ENCODE data around the gene ZC3H4.
"Not testable (repeated sequence)": the region's sequence is repeated elsewhere in the genome, so short reads cannot be mapped to it uniquely, and the experiment has no call there.

The ZC3H4 gene

DNA sequence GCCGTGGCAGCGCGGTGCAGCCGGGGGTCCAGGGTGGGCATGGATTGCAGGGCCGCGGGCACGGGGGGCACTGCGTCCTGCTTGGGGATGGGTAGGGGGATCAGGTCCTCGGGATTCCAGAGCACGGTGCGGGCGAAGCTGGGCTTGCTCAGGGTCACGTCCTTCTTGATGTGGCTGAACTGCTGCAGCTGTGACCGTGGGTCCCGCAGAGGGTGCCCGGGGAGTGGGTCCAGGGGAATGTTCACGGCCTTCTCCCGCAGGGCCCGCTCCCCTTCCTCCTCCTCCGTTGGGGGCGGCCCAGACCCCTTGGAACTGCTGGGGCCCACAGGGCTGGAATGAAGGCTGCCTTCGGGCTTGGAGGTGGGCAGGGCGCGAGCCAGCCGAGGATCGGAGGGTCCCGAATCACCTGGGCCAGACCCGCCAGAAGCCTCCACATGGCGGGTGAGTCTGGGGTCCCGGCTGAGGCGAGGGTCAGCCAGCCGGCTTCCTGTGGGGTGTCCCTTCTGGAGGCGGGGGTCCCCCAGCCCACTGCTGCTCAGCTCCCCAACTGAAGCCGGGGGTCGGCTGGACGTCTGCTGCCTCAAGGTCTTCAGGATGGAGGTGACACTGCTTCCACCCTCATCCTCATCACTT is 46.2 kb downstream of the ZC3H4 start:
- peaks cover 3% of the 10 kb centered on the region for H3K36me3 Mint-ChIP-seq

GRCh38 chr19:47066376-47067214 is 47.0 kb downstream of the ZC3H4 start:
- no peaks in the 10 kb centered on the region for H3K4me1 Mint-ChIP-seq
- H3K4me3 Mint-ChIP-seq, result no peak overlapping the region
- H3K27ac Mint-ChIP-seq, result no peak overlapping the region
- H3K9me3 Mint-ChIP-seq, result no peaks in the 10 kb centered on the region
- H3K36me3 Mint-ChIP-seq, result peaks cover 3% of the 10 kb centered on the region
- H3K27me3 Mint-ChIP-seq, result no peaks in the 10 kb centered on the region

More for the DNA sequence above, 46.2 kb downstream of the ZC3H4 start:
- H3K4me1 Mint-ChIP-seq, result no peaks in the 10 kb centered on the region
- H3K4me3 Mint-ChIP-seq, result no peak overlapping the region
- H3K27me3 Mint-ChIP-seq, result no peaks in the 10 kb centered on the region
- H3K9me3 Mint-ChIP-seq, result no peaks in the 10 kb centered on the region
- H3K27ac Mint-ChIP-seq, result no peak overlapping the region

DNA sequence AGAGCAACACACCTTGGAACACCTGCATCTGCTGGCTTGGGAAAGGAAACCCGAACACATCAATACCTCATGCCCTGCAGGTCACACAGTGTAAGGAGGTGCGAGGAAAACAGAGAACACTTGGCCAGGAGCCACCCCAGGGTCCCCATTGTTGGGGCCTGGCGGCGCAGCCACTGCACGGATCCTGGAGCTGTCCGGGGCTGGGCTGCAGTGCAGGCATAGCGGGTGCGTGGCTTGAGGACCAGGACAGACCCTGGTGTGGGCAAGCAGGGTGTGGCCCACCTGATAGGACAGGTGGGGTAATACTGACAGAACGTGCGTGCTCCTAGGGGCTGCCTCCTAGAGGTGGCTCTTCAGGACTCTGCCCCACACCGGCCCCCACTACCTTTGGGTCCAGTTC is 48.3 kb downstream of the ZC3H4 start:
- no peaks in the 10 kb centered on the region for H3K9me3 Mint-ChIP-seq
- no peaks in the 10 kb centered on the region for H3K4me1 Mint-ChIP-seq

DNA sequence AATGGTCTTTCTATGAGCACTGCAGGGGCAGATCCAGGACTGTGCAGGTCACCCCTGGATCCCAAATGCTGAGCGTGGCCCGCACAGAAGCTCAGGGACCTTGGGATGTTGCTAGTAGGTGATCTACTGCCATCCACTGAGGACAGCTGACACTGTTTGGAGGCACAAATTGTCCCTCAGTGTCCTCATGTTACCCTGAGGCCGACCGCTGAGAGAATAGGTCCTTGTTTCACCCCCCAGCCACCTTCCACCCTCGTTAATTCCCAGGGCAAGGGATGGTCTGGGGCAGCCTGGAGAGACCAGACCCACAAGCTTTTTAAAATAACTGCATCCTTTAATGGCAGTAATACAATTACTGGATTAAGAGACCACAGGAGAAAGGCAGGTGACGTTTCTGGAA is 49.7 kb downstream of the ZC3H4 start:
- Mint-ChIP-seq H3K4me1 (no peaks in the 10 kb centered on the region), H3K4me3 (no peak overlapping the region)

More for the DNA sequence above, 48.3 kb downstream of the ZC3H4 start:
- Mint-ChIP-seq H3K36me3 (peaks cover 2% of the 10 kb centered on the region), H3K4me3 (no peak overlapping the region), H3K27me3 (no peaks in the 10 kb centered on the region), H3K27ac (no peak overlapping the region)

DNA sequence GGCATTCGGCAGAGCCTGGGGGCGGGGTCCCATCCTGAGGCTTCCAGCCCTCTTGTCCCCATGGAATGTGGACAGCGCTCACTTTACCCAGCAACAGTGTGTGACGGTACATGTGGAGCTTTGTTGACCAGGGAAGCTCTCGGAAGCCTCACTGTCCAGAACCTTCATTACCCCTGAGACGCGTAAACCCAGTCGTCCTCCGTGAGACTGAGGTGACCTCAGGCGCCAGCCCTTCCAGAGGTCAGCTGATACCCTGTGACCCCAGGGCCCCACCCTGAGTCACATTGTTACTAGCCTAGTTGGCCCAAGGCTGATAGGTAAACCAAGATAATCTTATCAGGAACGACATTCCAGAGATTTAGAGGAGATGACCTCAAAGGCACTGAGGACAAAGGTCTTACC is 55.0 kb downstream of the ZC3H4 start:
- H3K36me3 Mint-ChIP-seq, result no peaks in the 10 kb centered on the region
- H3K9me3 Mint-ChIP-seq, result no peaks in the 10 kb centered on the region
- H3K27me3 Mint-ChIP-seq, result no peaks in the 10 kb centered on the region
- no peaks in the 10 kb centered on the region for H3K4me1 Mint-ChIP-seq
- H3K27ac Mint-ChIP-seq, result no peak overlapping the region
- no peak overlapping the region for H3K4me3 Mint-ChIP-seq

More for the DNA sequence above, 49.7 kb downstream of the ZC3H4 start:
- no peaks in the 10 kb centered on the region for H3K9me3 Mint-ChIP-seq
- H3K36me3 Mint-ChIP-seq, result peaks cover 2% of the 10 kb centered on the region
- no peaks in the 10 kb centered on the region for H3K27me3 Mint-ChIP-seq
- H3K27ac Mint-ChIP-seq, result no peak overlapping the region

- Mint-ChIP-seq H3K27ac (no peak overlapping the region), H3K4me3 (no peak overlapping the region)
These were observed 56.2 kb downstream of the ZC3H4 start for GRCh38 chr19:47057328-47057727.

GRCh38 chr19:47056411-47056810 is 57.2 kb downstream of the ZC3H4 start:
- H3K4me3 Mint-ChIP-seq, result no peak overlapping the region
- no peaks in the 10 kb centered on the region for H3K9me3 Mint-ChIP-seq
- no peaks in the 10 kb centered on the region for H3K4me1 Mint-ChIP-seq
- H3K27ac Mint-ChIP-seq, result no peak overlapping the region
- no peaks in the 10 kb centered on the region for H3K27me3 Mint-ChIP-seq
- no peaks in the 10 kb centered on the region for H3K36me3 Mint-ChIP-seq

More at GRCh38 chr19:47057328-47057727, 56.2 kb downstream of the ZC3H4 start:
- Mint-ChIP-seq H3K27me3 (no peaks in the 10 kb centered on the region), H3K36me3 (no peaks in the 10 kb centered on the region), H3K4me1 (no peaks in the 10 kb centered on the region), H3K9me3 (no peaks in the 10 kb centered on the region)

DNA sequence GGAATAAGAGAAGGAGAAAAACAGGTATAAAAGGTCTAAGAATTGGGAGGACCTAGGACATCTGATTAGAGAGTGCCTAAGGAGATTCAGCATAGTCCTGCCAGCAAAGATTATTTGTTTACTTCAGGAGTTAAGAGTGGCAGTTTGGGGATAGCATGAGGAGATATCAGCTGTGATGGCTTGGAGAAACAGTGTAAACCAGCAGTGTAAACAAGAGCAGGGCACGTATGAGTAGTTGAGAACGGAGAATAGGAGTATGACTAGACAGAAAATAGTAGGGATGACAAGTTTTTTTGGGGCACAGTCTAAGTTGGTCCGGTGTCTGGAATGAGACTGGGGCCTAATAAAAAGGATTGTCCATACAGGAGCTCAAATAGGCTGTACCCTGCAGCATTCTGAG is 63.0 kb downstream of the ZC3H4 start:
- not testable (repeated sequence) for H3K4me3 Mint-ChIP-seq, H3K36me3 Mint-ChIP-seq, H3K27me3 Mint-ChIP-seq, H3K9me3 Mint-ChIP-seq, H3K27ac Mint-ChIP-seq
- peaks cover 17% of the 10 kb centered on the region for H3K4me1 Mint-ChIP-seq

GRCh38 chr19:47049307-47049700 is 64.3 kb downstream of the ZC3H4 start:
- Mint-ChIP-seq H3K4me1 (peaks cover 17% of the 10 kb centered on the region), H3K27me3 (no peaks in the 10 kb centered on the region), H3K27ac (peak overlapping the region; percentile 55), H3K36me3 (no peaks in the 10 kb centered on the region), H3K9me3 (no peaks in the 10 kb centered on the region), H3K4me3 (peak overlapping the region; percentile 90)

GRCh38 chr19:47047763-47048405 is 65.7 kb downstream of the ZC3H4 start:
- Mint-ChIP-seq H3K36me3 (no peaks in the 10 kb centered on the region), H3K27ac (peak overlapping the region; percentile 68), H3K4me3 (peak overlapping the region; percentile 90), H3K27me3 (no peaks in the 10 kb centered on the region), H3K4me1 (peaks cover 17% of the 10 kb centered on the region), H3K9me3 (no peaks in the 10 kb centered on the region)

DNA sequence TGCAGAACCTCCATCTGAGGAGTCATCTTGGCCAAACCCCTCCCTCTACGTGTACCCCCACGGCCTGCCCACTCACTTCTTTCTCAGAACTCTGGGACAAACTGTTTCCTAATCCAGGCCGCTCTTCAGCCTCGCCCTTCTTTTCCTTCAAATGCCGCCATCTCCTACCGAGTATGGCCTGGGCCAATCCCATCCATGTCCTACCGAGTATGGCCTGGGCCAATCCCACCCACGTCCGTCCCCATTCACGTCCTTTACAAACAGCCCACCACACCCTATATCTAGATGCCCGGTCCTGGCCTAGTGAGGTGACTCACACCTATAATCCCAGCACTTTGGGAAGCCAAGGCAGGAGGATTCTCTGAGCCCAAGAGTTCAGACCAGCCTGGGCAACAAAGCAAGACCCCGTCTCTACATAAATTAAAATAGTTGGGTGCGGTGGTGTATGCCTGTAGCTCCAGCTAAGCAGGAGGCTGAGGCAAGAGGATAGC is 66.3 kb downstream of the ZC3H4 start:
- Mint-ChIP-seq H3K9me3 (no peaks in the 10 kb centered on the region), H3K27me3 (no peaks in the 10 kb centered on the region), H3K36me3 (no peaks in the 10 kb centered on the region), H3K27ac (peak overlapping the region; percentile 55), H3K4me1 (peaks cover 17% of the 10 kb centered on the region), H3K4me3 (peak overlapping the region; percentile 90)

- no peaks in the 10 kb centered on the region for H3K9me3 Mint-ChIP-seq
- no peak overlapping the region for H3K27ac Mint-ChIP-seq
- H3K4me3 Mint-ChIP-seq, result no peak overlapping the region
- no peaks in the 10 kb centered on the region for H3K27me3 Mint-ChIP-seq
- H3K36me3 Mint-ChIP-seq, result no peaks in the 10 kb centered on the region
- peaks cover 17% of the 10 kb centered on the region for H3K4me1 Mint-ChIP-seq
These were observed 67.6 kb downstream of the ZC3H4 start for GRCh38 chr19:47045867-47046470.

GRCh38 chr19:47044946-47045866 is 68.4 kb downstream of the ZC3H4 start:
- no peaks in the 10 kb centered on the region for H3K27me3 Mint-ChIP-seq
- H3K36me3 Mint-ChIP-seq, result no peaks in the 10 kb centered on the region
- no peaks in the 10 kb centered on the region for H3K9me3 Mint-ChIP-seq
- no peak overlapping the region for H3K27ac Mint-ChIP-seq
- H3K4me3 Mint-ChIP-seq, result no peak overlapping the region
- H3K4me1 Mint-ChIP-seq, result peaks cover 17% of the 10 kb centered on the region

GRCh38 chr19:47040869-47041268 is 72.7 kb downstream of the ZC3H4 start:
- no peaks in the 10 kb centered on the region for H3K9me3 Mint-ChIP-seq
- no peak overlapping the region for H3K27ac Mint-ChIP-seq
- H3K4me3 Mint-ChIP-seq, result no peak overlapping the region
- no peaks in the 10 kb centered on the region for H3K36me3 Mint-ChIP-seq
- no peaks in the 10 kb centered on the region for H3K27me3 Mint-ChIP-seq
- H3K4me1 Mint-ChIP-seq, result peaks cover 9% of the 10 kb centered on the region
